ENCODE results near the gene KCND2.

KCND2 gene

DNA sequence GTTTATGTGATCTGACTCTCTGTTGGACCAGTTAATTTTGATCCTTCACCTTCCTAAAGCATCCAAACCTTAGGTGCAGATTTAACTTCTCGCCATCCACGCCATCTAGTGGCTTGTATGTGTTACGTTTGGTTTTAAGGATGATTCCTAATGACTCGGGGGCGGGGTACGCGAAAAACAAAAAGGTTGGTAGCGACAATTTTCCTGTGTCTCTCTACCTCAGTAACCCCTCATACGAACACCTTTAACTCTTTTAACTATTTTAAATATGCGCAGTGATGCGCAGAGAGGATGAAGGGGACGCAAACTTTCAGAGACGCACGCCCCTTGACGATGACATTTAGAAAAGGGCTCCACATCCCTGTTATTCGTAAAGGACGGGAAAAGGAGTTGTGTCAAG lies 714 bp upstream of the KCND2 start:
- Histone ChIP-seq H2AFZ (ENCODE audit: low read length, unreplicated experiment) (peak overlapping the region; percentile 58), H3K27me3 (ENCODE audit: insufficient read depth, low read length) (no peaks in the 10 kb centered on the region), H3K36me3 (ENCODE audit: insufficient read depth, low read length) (no peaks in the 10 kb centered on the region), H3K4me3 (ENCODE audit: low read depth, low read length) (peak overlapping the region; percentile 81), H3K4me1 (ENCODE audit: control insufficient read depth, insufficient read depth, low read length, unreplicated experiment) (no peaks in the 10 kb centered on the region), H3K79me2 (ENCODE audit: control insufficient read depth, insufficient read depth, low read length, unreplicated experiment) (no peaks in the 10 kb centered on the region), H3K27ac (ENCODE audit: low read depth, low read length) (no peak overlapping the region)

DNA sequence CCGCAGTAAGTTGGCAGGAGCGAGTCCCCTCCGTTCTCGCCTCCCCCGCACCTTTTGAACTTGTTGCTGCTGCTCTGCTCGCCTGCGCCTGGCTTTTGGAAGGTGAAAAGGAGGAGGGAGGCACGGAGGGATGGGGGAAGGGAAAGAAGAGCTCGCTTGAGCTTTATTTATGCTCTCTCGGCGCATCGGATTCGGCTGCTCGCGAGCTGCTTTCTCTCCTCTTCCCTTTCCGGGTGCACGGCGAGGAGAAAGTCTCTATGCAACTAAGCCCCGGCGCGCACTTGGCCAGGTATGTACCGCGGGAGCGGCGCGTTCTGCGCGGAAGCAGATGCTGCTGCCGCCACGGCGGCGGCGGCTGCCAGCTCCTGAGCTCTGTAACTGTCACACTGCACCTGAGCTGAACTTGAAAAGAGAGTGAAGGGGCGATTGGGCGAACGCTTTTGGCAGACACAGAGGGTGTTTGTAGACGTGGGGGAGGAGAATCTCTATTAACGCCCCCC lies 551 bp downstream of the KCND2 start:
- H3K4me1 ChIP-seq (ENCODE audit: control insufficient read depth, insufficient read depth, low read length, unreplicated experiment) = no peaks in the 10 kb centered on the region
- peak overlapping the region; percentile 81 for H3K4me3 ChIP-seq (ENCODE audit: low read depth, low read length)
- H3K27ac ChIP-seq (ENCODE audit: low read depth, low read length) = no peak overlapping the region
- H3K27me3 ChIP-seq (ENCODE audit: insufficient read depth, low read length) = no peaks in the 10 kb centered on the region
- H3K79me2 ChIP-seq (ENCODE audit: control insufficient read depth, insufficient read depth, low read length, unreplicated experiment) = no peaks in the 10 kb centered on the region
- no peaks in the 10 kb centered on the region for H3K36me3 ChIP-seq (ENCODE audit: insufficient read depth, low read length)
- peak overlapping the region; percentile 65 for H2AFZ ChIP-seq (ENCODE audit: low read length, unreplicated experiment)

DNA sequence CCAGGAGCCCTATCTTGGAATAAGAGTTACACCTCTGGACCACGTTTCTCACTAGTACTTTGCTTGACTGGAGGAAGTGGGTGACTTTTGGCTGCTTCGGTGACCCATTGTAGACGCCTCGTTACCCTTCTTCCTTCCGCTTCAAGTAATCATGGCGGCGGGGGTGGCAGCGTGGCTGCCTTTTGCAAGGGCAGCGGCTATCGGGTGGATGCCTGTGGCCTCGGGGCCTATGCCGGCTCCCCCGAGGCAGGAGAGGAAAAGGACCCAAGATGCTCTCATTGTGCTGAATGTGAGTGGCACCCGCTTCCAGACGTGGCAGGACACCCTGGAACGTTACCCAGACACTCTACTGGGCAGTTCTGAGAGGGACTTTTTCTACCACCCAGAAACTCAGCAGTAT lies 1.5 kb downstream of the KCND2 start:
- no peak overlapping the region for H3K4me3 ChIP-seq (ENCODE audit: low read depth, low read length)
- no peaks in the 10 kb centered on the region for H3K4me1 ChIP-seq (ENCODE audit: control insufficient read depth, insufficient read depth, low read length, unreplicated experiment)
- H2AFZ ChIP-seq (ENCODE audit: low read length, unreplicated experiment) = no peak overlapping the region
- H3K36me3 ChIP-seq (ENCODE audit: insufficient read depth, low read length) = no peaks in the 10 kb centered on the region
- no peaks in the 10 kb centered on the region for H3K79me2 ChIP-seq (ENCODE audit: control insufficient read depth, insufficient read depth, low read length, unreplicated experiment)
- H3K27me3 ChIP-seq (ENCODE audit: insufficient read depth, low read length) = no peaks in the 10 kb centered on the region
- no peak overlapping the region for H3K27ac ChIP-seq (ENCODE audit: low read depth, low read length)

DNA sequence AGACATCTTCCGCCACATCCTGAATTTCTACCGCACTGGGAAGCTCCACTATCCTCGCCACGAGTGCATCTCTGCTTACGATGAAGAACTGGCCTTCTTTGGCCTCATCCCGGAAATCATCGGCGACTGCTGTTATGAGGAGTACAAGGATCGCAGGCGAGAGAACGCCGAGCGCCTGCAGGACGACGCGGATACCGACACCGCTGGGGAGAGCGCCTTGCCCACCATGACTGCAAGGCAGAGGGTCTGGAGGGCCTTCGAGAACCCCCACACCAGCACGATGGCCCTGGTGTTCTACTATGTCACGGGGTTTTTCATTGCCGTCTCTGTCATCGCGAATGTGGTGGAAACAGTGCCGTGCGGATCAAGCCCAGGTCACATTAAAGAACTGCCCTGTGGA lies 1.9 kb downstream of the KCND2 start:
- H2AFZ ChIP-seq (ENCODE audit: low read length, unreplicated experiment) = no peak overlapping the region
- H3K36me3 ChIP-seq (ENCODE audit: insufficient read depth, low read length) = no peaks in the 10 kb centered on the region
- H3K4me3 ChIP-seq (ENCODE audit: low read depth, low read length) = no peak overlapping the region
- no peaks in the 10 kb centered on the region for H3K79me2 ChIP-seq (ENCODE audit: control insufficient read depth, insufficient read depth, low read length, unreplicated experiment)
- H3K27ac ChIP-seq (ENCODE audit: low read depth, low read length) = no peak overlapping the region
- H3K27me3 ChIP-seq (ENCODE audit: insufficient read depth, low read length) = no peaks in the 10 kb centered on the region
- H3K4me1 ChIP-seq (ENCODE audit: control insufficient read depth, insufficient read depth, low read length, unreplicated experiment) = peaks cover under 1% of the 10 kb centered on the region

DNA sequence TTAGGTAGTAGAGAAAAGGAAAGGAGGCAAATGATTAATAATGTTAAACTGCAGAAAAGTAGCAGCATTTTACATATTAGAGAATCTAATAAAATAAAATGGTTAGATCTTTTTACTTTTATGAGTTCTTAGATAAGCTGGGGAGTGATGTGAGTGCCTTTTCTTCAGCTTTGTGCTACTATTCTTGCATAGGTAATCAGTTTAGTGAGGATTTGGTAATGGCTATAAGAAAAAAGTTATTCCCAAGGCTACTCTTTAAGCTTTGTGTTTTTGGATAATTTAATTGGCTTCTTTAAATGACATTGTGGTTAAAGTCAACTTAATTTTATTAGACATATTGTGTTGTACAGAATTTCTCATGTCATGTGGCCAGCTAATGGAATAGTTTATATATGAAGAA lies 3.7 kb downstream of the KCND2 start:
- Histone ChIP-seq H3K79me2 (ENCODE audit: control insufficient read depth, insufficient read depth, low read length, unreplicated experiment) (no peaks in the 10 kb centered on the region), H3K27me3 (ENCODE audit: insufficient read depth, low read length) (no peaks in the 10 kb centered on the region)

DNA sequence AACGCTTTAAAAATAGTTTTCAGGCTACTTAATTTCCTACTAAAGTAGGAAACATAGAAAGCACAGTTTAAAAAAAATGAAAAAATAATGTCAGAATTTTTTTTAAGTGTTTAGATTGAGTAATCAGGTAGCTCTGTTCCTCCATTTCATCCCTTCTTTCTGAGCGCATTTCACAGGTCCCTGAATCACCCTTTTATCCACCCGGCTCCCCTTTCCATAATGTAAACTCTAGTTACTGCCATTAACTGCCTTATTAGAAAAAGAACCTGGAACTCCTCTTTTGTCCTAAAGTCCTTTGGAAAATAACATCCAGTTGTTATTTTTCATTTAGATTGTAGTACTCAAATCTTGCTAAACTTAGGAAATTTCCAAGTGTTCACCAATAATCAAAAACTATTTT lies 5.8 kb downstream of the KCND2 start:
- no peak overlapping the region for H2AFZ ChIP-seq (ENCODE audit: low read length, unreplicated experiment)
- H3K36me3 ChIP-seq (ENCODE audit: insufficient read depth, low read length) = no peaks in the 10 kb centered on the region
- no peaks in the 10 kb centered on the region for H3K27me3 ChIP-seq (ENCODE audit: insufficient read depth, low read length)
- peaks cover 6% of the 10 kb centered on the region for H3K4me1 ChIP-seq (ENCODE audit: control insufficient read depth, insufficient read depth, low read length, unreplicated experiment)
- H3K4me3 ChIP-seq (ENCODE audit: low read depth, low read length) = no peak overlapping the region
- H3K27ac ChIP-seq (ENCODE audit: low read depth, low read length) = no peak overlapping the region
- H3K79me2 ChIP-seq (ENCODE audit: control insufficient read depth, insufficient read depth, low read length, unreplicated experiment) = no peaks in the 10 kb centered on the region

More for the DNA sequence above, 3.7 kb downstream of the KCND2 start:
- H3K4me1 ChIP-seq (ENCODE audit: control insufficient read depth, insufficient read depth, low read length, unreplicated experiment) = peaks cover 6% of the 10 kb centered on the region
- no peak overlapping the region for H3K4me3 ChIP-seq (ENCODE audit: low read depth, low read length)
- no peak overlapping the region for H3K27ac ChIP-seq (ENCODE audit: low read depth, low read length)
- no peaks in the 10 kb centered on the region for H3K36me3 ChIP-seq (ENCODE audit: insufficient read depth, low read length)
- no peak overlapping the region for H2AFZ ChIP-seq (ENCODE audit: low read length, unreplicated experiment)

DNA sequence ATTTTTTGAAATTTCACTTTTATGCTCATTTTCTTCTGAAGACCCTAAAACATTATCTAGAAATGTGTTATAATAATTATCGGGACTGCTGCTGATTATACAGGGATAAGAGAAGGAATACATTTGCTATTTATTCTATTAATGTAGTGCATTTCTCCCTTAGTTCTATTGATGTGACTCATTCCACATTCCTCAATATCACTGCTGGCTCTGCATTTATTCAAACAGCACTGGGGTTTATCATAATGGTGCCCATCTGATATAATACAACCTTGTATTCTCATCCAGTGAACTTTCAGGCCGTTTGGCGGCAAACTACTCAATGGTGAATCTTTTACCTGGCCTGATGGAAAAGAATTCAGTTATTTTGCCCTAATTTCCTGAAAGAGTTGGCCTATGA lies 7.8 kb downstream of the KCND2 start:
- Histone ChIP-seq H3K4me1 (ENCODE audit: control insufficient read depth, insufficient read depth, low read length, unreplicated experiment) (peaks cover 6% of the 10 kb centered on the region), H3K79me2 (ENCODE audit: control insufficient read depth, insufficient read depth, low read length, unreplicated experiment) (no peaks in the 10 kb centered on the region), H3K4me3 (ENCODE audit: low read depth, low read length) (no peak overlapping the region), H3K36me3 (ENCODE audit: insufficient read depth, low read length) (no peaks in the 10 kb centered on the region), H3K27me3 (ENCODE audit: insufficient read depth, low read length) (no peaks in the 10 kb centered on the region), H3K27ac (ENCODE audit: low read depth, low read length) (no peak overlapping the region), H2AFZ (ENCODE audit: low read length, unreplicated experiment) (no peak overlapping the region)

DNA sequence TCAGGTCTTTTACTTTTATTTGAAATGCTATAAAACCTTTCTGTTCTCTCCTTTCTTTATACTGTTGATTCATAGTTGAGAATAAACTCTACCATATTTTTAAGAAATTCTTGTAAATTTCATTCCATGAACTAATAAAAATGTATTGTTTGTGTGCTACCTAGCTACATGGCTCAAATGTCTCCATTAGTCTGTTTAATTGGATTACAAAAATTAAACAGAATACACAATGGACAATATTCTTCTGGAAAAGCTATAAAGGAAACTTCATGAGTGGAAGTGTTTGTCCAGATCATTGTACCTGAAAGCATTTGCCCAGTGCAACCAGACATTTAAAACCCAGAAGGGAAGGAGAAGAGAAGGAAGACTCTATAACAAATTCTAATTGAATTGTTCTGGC lies 20.1 kb downstream of the KCND2 start:
- H2AFZ ChIP-seq (ENCODE audit: low read length, unreplicated experiment) = no peak overlapping the region
- H3K4me1 ChIP-seq (ENCODE audit: control insufficient read depth, insufficient read depth, low read length, unreplicated experiment) = no peaks in the 10 kb centered on the region
- H3K4me3 ChIP-seq (ENCODE audit: low read depth, low read length) = no peak overlapping the region
- H3K36me3 ChIP-seq (ENCODE audit: insufficient read depth, low read length) = no peaks in the 10 kb centered on the region
- no peak overlapping the region for H3K27ac ChIP-seq (ENCODE audit: low read depth, low read length)
- no peaks in the 10 kb centered on the region for H3K79me2 ChIP-seq (ENCODE audit: control insufficient read depth, insufficient read depth, low read length, unreplicated experiment)
- no peaks in the 10 kb centered on the region for H3K27me3 ChIP-seq (ENCODE audit: insufficient read depth, low read length)

DNA sequence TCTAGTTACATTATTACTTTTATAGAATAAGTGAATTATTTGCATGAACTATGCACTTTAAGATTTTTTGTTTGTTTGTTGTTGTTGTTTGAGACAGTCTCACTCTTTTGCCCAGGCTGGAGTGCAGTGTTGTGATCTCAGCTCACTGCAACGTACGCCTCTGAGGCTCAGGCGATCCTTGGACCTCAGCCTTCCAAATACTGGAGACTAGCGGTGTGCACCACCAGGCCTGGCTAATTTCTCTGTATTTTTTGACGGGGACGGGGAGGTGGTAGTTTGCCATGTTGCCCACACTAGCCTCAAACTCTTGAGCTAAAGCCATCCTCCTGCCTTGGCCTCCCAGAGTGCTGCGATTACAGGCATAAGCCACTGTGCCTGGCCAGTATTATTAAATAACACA lies 29.2 kb downstream of the KCND2 start:
- no peaks in the 10 kb centered on the region for H3K36me3 ChIP-seq (ENCODE audit: insufficient read depth, low read length)
- H3K27ac ChIP-seq (ENCODE audit: low read depth, low read length) = no peak overlapping the region
- H3K4me1 ChIP-seq (ENCODE audit: control insufficient read depth, insufficient read depth, low read length, unreplicated experiment) = no peaks in the 10 kb centered on the region
- H3K79me2 ChIP-seq (ENCODE audit: control insufficient read depth, insufficient read depth, low read length, unreplicated experiment) = no peaks in the 10 kb centered on the region
- H3K4me3 ChIP-seq (ENCODE audit: low read depth, low read length) = no peak overlapping the region
- no peak overlapping the region for H2AFZ ChIP-seq (ENCODE audit: low read length, unreplicated experiment)
- H3K27me3 ChIP-seq (ENCODE audit: insufficient read depth, low read length) = no peaks in the 10 kb centered on the region

DNA sequence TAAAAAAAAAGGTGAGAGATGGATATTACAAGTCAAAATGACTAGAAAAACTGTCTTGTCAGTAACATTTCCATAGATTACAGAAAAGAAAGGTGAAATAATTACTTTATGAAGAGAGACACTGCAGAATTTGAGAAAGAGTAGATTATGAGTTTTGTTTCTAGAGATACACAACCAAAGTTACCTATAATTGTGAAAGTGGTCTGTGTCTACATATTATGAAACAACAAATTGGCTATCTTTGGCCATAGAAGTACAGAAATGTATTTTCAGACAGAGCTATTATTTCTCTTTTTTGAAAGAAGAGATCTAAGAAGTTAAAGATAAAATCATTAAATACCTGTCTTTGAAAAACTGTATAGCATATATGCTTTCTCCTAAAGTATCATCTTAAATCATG lies 30.1 kb downstream of the KCND2 start:
- Histone ChIP-seq H2AFZ (ENCODE audit: low read length, unreplicated experiment) (no peak overlapping the region), H3K79me2 (ENCODE audit: control insufficient read depth, insufficient read depth, low read length, unreplicated experiment) (no peaks in the 10 kb centered on the region), H3K27me3 (ENCODE audit: insufficient read depth, low read length) (no peaks in the 10 kb centered on the region), H3K36me3 (ENCODE audit: insufficient read depth, low read length) (no peaks in the 10 kb centered on the region), H3K4me3 (ENCODE audit: low read depth, low read length) (no peak overlapping the region), H3K4me1 (ENCODE audit: control insufficient read depth, insufficient read depth, low read length, unreplicated experiment) (no peaks in the 10 kb centered on the region), H3K27ac (ENCODE audit: low read depth, low read length) (no peak overlapping the region)

DNA sequence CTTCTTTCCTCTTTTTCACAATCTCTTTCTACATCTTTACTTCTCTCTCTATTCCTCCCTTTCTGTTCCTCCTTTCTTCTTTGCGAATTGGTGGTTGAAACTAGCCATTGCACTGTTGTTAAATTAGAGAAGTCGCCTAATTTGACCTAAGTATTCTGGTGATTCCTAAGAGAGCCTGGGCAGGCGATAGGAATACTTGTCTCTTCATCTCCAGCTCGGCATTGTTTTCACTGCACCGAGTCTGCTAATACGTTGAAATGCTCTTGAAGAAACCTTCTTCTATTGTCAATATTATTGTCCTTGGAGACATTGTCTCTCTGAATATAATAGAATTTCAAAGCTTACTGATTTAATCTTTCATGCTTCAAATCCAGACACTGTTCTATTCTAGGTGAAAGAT lies 31.7 kb downstream of the KCND2 start:
- Histone ChIP-seq H3K4me3 (ENCODE audit: low read depth, low read length) (no peak overlapping the region), H3K27ac (ENCODE audit: low read depth, low read length) (no peak overlapping the region), H3K79me2 (ENCODE audit: control insufficient read depth, insufficient read depth, low read length, unreplicated experiment) (no peaks in the 10 kb centered on the region), H3K27me3 (ENCODE audit: insufficient read depth, low read length) (no peaks in the 10 kb centered on the region), H2AFZ (ENCODE audit: low read length, unreplicated experiment) (no peak overlapping the region), H3K36me3 (ENCODE audit: insufficient read depth, low read length) (no peaks in the 10 kb centered on the region), H3K4me1 (ENCODE audit: control insufficient read depth, insufficient read depth, low read length, unreplicated experiment) (no peaks in the 10 kb centered on the region)

Data from ACC112 (cell line).